HepG2 (cell line): ENCODE measurements around the gene SOCS1. TPM values are rescaled to one million over a fixed set of nuclear protein-coding genes. Genes with fewer than 3 reads are reported as not detected.
A peak's percentile ranks its signal among the peaks of the same experiment; 100 is the strongest.

ENCODE experiments used
- ESRRA ChIP-seq: sonication (generic); formaldehyde crosslinking; IDR thresholded peaks from 2 replicates; pipeline ENCODE4 v1.5.1; 2020; ENCODE audit warnings: mild to moderate bottlenecking, low read depth, missing genetic modification reagents
- HMG20A ChIP-seq: IDR thresholded peaks from 2 replicates; pipeline ENCODE4 v1.6.1; 2016; ENCODE audit warnings: borderline replicate concordance
- MED1 ChIP-seq: sonication (generic); formaldehyde crosslinking; IDR thresholded peaks from 2 replicates; pipeline ENCODE4 v1.4.0; 2020; ENCODE audit warnings: missing genetic modification reagents
- PHF21A ChIP-seq: sonication (generic); formaldehyde crosslinking; IDR thresholded peaks from 2 replicates; pipeline ENCODE4 v1.5.0; 2020; ENCODE audit warnings: mild to moderate bottlenecking, missing genetic modification reagents
- POGK ChIP-seq: sonication (generic); formaldehyde crosslinking; conservative IDR thresholded peaks from 2 replicates; pipeline ENCODE4 v1.8.0; 2022; ENCODE audit warnings: mild to moderate bottlenecking, moderate library complexity, missing genetic modification reagents
- SALL1 ChIP-seq: sonication (generic); formaldehyde crosslinking; IDR thresholded peaks from 2 replicates; pipeline ENCODE4 v1.8.0; 2022; ENCODE audit warnings: mild to moderate bottlenecking, missing genetic modification reagents
- SOX6 ChIP-seq, 2 experiments: fragments of 450-650 bp in 1 of 2; sonication (generic) in 1 of 2; formaldehyde crosslinking in 1 of 2; IDR thresholded peaks; 2 replicates each; pipeline versions ENCODE4 v1.4.0 to v1.6.1; 2017 to 2020; ENCODE audit warnings: antibody characterized with exemption in 1 of 2, mild to moderate bottlenecking in 1 of 2, missing genetic modification reagents in 1 of 2
- TOE1 ChIP-seq: sonication (generic); formaldehyde crosslinking; IDR thresholded peaks from 2 replicates; pipeline ENCODE4 v1.4.0; 2020; ENCODE audit warnings: mild to moderate bottlenecking, missing genetic modification reagents
- ZBTB42 ChIP-seq: sonication (generic); formaldehyde crosslinking; IDR thresholded peaks from 2 replicates; pipeline ENCODE4 v1.5.0; 2020; ENCODE audit warnings: mild to moderate bottlenecking, missing genetic modification reagents
- ZNF367 ChIP-seq: sonication (generic); formaldehyde crosslinking; IDR thresholded peaks from 2 replicates; pipeline ENCODE4 v1.4.0; 2020; ENCODE audit warnings: missing genetic modification reagents, borderline replicate concordance
- ZNF546 ChIP-seq: sonication (generic); formaldehyde crosslinking; conservative IDR thresholded peaks from 2 replicates; pipeline ENCODE4 v1.8.1; 2023; ENCODE audit warnings: mild to moderate bottlenecking, missing genetic modification reagents
- ZNF615 ChIP-seq: sonication (generic); formaldehyde crosslinking; IDR thresholded peaks from 2 replicates; pipeline ENCODE4 v1.5.0; 2020; ENCODE audit warnings: mild to moderate bottlenecking, missing genetic modification reagents, borderline replicate concordance
- ZNF770 ChIP-seq: sonication (generic); formaldehyde crosslinking; IDR thresholded peaks from 2 replicates; pipeline ENCODE4 v1.5.0; 2020; ENCODE audit warnings: mild to moderate bottlenecking, missing genetic modification reagents
- ZNF792 ChIP-seq: IDR thresholded peaks from 2 replicates; pipeline ENCODE4 v1.6.1; 2016
- polyA plus RNA-seq, 8 experiments: library from polyadenylated mRNA; depleted of rRNA in 3 of 8; stranded (reverse) in 7 of 8; unstranded in 1 of 8; fragments of >200 nt; fragmentation: Illumina TruSeq in 4 of 8; extraction: Trizol in 4 of 8; gene quantifications; 2 replicates each; pipeline versions ENCODE4 v1.2.1 to v1.2.3, GENCODE V29; 2011 to 2016; ENCODE audit warnings: low read depth in 4 of 8, missing spikeins in 1 of 8, mixed read lengths in 1 of 8; ENCODE audit not compliant: insufficient read depth in 1 of 8
- total RNA-seq, 5 experiments: library from RNA; depleted of rRNA; stranded (reverse); fragments of >200 nt; fragmentation: Illumina TruSeq; extraction: Trizol; gene quantifications; 2 replicates each; pipeline ENCODE4 v1.2.3, GENCODE V29; 2016; ENCODE audit warnings: low read depth in 1 of 5
- TF ChIP-seq, protein P1 (sequence below): sonication (generic); formaldehyde crosslinking; conservative IDR thresholded peaks from 2 replicates; pipeline ENCODE4 v1.4.0; 2020; ENCODE audit warnings: mild to moderate bottlenecking, missing genetic modification reagents, moderate library complexity
- TF ChIP-seq, protein P2 (sequence below): sonication (generic); formaldehyde crosslinking; IDR thresholded peaks from 2 replicates; pipeline ENCODE4 v1.4.0; 2020; ENCODE audit warnings: missing genetic modification reagents, borderline replicate concordance

The SOCS1 gene
- total and polyA plus RNA-seq, 2 of the 13 experiments (the other 11 are each of a cell fraction or from before 2014, with no cell fraction given), result 5.3 to 6.3 TPM

GRCh38 chr16:11292076-11292748 is 36.2 kb upstream of the SOCS1 start (continued):
- TF ChIP-seq ZNF770 (CRISPR knock-in tag) (0 out of 2 replicates have a peak, but pooled peaks have one; percentile 7), SALL1 (CRISPR knock-in tag) (peak; percentile 52; the same call in 1 of the 2 replicates), SOX6 (IDR thresholded peaks at IDR 0.05) (no peak), SOX6 (CRISPR knock-in tag; IDR thresholded peaks at IDR 0.05) (0 out of 2 replicates have a peak, but pooled peaks have one; percentile 4), ZBTB42 (CRISPR knock-in tag) (0 out of 2 replicates have a peak, but pooled peaks have one; percentile 74), PHF21A (CRISPR knock-in tag) (0 out of 2 replicates have a peak, but pooled peaks have one; percentile 10), HMG20A (CRISPR knock-in tag) (0 out of 2 replicates have a peak, but pooled peaks have one; percentile 13), POGK (CRISPR knock-in tag) (0 out of 2 replicates have a peak, but pooled peaks have one; percentile 19), ZNF367 (CRISPR knock-in tag) (no peak), ZNF615 (CRISPR knock-in tag) (no peak), ESRRA (CRISPR knock-in tag) (peak; percentile 91), TOE1 (CRISPR knock-in tag) (no peak), MED1 (CRISPR knock-in tag) (0 out of 2 replicates have a peak, but pooled peaks have one; percentile 22), ZNF792 (no peak), ZNF546 (CRISPR knock-in tag) (peak; percentile 59; the same call in 1 of the 2 replicates)
- TF ChIP-seq, protein P1, sequence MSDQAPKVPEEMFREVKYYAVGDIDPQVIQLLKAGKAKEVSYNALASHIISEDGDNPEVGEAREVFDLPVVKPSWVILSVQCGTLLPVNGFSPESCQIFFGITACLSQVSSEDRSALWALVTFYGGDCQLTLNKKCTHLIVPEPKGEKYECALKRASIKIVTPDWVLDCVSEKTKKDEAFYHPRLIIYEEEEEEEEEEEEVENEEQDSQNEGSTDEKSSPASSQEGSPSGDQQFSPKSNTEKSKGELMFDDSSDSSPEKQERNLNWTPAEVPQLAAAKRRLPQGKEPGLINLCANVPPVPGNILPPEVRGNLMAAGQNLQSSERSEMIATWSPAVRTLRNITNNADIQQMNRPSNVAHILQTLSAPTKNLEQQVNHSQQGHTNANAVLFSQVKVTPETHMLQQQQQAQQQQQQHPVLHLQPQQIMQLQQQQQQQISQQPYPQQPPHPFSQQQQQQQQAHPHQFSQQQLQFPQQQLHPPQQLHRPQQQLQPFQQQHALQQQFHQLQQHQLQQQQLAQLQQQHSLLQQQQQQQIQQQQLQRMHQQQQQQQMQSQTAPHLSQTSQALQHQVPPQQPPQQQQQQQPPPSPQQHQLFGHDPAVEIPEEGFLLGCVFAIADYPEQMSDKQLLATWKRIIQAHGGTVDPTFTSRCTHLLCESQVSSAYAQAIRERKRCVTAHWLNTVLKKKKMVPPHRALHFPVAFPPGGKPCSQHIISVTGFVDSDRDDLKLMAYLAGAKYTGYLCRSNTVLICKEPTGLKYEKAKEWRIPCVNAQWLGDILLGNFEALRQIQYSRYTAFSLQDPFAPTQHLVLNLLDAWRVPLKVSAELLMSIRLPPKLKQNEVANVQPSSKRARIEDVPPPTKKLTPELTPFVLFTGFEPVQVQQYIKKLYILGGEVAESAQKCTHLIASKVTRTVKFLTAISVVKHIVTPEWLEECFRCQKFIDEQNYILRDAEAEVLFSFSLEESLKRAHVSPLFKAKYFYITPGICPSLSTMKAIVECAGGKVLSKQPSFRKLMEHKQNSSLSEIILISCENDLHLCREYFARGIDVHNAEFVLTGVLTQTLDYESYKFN (CRISPR knock-in tag), result peak; percentile 64; the same call in 1 of the 2 replicates
- TF ChIP-seq, protein P2, sequence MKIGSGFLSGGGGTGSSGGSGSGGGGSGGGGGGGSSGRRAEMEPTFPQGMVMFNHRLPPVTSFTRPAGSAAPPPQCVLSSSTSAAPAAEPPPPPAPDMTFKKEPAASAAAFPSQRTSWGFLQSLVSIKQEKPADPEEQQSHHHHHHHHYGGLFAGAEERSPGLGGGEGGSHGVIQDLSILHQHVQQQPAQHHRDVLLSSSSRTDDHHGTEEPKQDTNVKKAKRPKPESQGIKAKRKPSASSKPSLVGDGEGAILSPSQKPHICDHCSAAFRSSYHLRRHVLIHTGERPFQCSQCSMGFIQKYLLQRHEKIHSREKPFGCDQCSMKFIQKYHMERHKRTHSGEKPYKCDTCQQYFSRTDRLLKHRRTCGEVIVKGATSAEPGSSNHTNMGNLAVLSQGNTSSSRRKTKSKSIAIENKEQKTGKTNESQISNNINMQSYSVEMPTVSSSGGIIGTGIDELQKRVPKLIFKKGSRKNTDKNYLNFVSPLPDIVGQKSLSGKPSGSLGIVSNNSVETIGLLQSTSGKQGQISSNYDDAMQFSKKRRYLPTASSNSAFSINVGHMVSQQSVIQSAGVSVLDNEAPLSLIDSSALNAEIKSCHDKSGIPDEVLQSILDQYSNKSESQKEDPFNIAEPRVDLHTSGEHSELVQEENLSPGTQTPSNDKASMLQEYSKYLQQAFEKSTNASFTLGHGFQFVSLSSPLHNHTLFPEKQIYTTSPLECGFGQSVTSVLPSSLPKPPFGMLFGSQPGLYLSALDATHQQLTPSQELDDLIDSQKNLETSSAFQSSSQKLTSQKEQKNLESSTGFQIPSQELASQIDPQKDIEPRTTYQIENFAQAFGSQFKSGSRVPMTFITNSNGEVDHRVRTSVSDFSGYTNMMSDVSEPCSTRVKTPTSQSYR (CRISPR knock-in tag), result peak; percentile 50; the same call in 1 of the 2 replicates
